ENCODE data around the gene CBX2.

Gene CBX2

DNA sequence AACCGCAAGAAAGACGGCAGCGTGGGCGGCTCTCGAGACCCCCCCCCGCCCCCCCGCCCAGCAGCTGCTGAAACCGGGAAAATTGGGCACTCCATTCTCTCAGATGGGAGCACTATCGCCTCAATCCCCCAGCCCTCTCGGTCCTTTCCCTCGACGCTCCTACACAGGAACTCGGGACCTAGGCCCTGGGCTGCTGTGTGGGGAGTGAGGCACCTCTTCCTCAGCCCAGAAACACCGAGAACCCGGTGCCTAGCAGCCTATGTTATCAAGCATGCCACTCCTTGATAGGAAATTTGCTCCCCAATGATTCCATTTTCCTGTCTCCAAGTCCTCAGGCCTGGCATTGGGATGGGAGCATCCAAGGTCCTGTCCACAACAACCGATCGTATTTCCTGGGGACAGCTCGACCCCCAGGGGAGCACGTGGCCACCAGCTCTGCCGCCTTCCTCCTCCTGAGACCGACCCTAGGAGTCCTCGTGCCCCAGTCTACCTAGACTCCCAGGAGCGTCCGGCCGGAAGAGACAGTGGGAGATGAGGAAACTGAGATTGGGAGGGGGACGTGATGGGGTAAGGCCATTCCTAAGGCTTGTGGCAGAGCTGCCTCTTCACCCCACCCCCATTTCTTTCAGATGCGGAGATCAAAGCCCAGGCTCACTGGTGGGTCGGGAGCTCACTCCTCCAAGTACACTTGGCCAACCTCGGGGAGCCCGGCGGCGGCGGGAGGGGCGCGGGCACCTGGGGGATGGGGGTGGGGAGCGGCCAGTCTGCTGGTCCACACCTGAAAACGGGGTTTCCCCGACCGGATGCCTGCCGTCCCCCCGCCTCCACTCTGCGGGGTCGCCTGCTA, 36.4 kb downstream of the CBX2 start:
- DNase-seq: peak; percentile 54

DNA sequence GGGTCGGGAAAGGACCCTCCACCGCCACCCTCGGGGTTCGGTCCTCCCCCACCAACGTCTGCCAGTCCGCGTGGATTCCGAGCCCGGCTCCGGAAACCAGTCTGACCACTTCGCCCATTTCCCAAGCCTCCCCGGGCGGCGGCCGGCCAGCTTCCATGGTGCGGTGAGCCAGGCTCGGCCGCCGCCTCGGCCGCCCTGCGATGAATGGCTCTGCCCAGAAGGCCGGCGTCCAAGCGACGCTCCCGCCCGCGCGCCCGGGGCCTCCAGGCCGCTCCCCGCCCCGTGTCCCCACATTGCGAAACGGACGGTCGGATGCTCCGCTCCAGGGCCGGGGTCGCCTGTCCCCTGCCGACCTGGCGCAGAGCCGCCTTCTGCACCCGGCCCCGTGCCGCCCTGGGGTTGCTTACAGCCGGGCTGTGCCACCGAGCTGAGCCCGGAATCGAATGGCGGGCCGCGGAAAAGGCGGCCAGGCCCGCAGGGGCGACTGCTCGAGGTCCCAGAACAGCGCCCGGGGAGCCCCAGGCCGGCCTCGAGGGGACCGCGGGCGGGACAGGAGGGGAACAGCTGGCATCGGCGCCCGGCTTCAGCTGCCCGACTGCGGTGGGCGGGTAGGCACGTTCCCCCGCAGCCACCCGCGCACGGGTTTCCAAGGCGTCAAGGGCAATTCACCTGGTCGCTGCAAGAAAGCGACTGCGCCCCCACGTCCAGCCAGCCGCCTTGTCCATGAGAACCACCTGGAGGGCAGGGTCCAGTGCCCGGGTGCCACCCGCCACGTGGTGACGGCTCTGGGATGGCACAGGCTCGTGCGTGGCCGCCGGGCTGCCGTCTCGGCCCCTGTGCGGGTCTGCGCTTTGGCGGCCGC, 37.3 kb downstream of the CBX2 start:
- peak; percentile 81 for DNase-seq

DNA sequence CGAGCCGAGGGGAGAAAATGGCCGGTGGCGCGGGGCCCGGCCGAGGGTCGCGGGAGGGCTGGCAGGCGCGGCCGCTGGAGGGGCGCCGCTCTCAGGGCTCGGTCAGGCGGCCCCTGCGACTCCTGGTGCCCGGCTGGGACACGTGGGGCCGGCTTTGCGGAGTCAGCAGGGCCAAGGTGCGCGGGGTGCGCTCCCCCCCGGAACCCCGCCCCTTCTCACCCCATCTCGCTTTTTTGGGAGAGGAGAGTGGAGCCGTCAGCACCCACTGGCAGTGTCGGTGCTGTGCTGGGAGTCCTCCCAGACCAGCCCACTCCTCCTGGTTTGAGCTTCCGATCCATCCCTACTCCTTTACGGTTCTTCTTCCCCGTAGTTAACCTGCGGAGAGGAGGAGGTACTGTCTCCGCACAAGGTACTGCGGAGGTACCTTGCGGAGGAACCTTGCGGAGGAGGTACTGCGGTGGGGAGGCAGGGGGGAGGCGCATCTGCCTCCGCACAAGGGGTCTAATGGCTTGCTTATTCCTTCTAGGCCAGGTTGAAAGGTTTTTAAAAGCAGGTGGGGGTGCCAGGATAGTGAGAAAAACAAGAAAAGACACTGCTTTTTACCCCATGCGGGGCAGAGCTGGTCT, 38.0 kb downstream of the CBX2 start:
- DNase-seq: peak; percentile 48

GRCh38 chr17:79818026-79818758, 40.2 kb downstream of the CBX2 start:
- DNase-seq: no peak

DNA sequence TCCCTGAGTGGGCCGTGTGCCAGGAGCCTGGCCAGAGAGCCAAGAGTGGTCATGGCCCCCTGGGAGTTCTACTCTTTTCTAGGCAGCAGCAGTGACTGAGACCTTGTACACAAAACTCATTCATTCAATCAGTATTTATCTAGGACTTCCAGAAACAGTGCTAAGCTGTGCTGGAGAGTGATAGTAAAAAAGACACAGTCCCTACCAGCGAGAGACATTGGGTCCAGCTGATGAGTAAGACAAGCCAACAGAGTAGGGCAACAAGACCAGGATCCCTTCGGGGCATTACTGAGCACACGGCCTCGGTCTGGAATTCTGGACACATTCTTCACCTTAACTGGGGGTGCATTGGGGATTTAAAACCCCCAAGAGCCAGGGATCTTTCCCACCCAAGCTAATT, 41.1 kb downstream of the CBX2 start:
- no peak for DNase-seq

GRCh38 chr17:79819534-79820276, 41.8 kb downstream of the CBX2 start:
- DNase-seq: no peak

- DNase-seq: no peak
Measured at GRCh38 chr17:79820959-79821330, 43.0 kb downstream of the CBX2 start.

- DNase-seq: no peak
Measured at GRCh38 chr17:79821331-79822095, 43.6 kb downstream of the CBX2 start.

- DNase-seq: no peak
Measured at GRCh38 chr17:79822583-79823124, 44.7 kb downstream of the CBX2 start.

DNA sequence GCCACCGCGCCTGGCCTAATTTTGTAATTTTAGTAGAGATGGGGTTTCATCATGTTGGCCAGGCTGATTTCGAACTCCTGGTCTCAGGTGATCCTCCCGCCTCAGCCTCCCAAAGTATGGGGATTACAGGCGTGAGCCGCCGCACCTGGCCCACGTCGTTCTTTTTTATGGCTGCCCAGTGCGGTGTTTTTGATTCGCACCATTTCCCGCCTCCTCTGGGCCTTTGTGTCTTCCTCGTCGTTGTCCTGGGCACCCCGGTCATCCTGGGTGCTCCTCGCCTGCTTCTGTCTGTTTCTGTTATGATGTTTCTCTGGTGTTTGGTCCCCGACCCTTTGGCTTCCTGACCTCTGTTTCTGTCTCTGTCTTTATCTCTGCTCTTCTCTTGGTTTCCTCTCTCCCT, 46.3 kb downstream of the CBX2 start:
- no peak for DNase-seq

- DNase-seq: no peak
Measured at GRCh38 chr17:79824893-79825579, 47.1 kb downstream of the CBX2 start.

DNA sequence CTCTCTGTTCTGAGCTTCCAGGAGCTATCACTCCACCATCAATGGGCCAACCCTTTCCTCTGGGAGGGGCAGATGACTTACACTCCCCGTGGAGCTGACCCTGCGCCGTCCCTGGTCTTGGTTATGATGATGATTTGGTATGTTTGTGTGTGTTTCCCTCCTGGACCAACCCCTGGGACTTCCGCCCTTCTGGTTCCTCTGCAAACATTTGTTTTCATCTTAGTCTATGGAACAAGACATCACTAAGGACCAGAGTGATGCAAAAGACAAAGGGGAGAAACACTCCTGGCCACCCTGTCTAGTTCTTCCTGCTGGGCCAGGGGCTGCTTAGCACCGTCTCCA, 47.6 kb downstream of the CBX2 start:
- DNase-seq: no peak

DNA sequence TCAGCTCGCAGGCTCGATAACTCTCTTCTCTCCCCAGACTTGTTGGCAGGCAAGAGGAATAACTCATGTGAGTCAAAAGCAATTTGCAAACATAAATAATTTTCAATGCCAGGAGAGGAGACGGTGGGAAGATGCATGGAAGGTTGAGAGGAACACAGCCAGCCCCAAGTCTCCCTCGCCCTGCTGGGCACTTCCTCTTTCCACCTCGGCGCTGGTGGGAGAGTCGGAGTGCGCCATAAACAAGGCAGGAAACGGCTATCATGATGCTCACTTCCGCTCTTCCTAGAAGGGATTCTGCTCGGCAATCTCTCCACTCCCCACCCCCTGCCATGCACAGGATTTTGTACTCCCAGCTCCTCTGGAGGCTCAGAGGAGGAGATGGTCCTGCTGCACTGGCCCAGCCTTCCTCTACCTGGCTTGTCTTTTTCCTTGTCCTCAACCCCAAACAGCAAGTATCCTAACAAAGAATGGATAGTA, 48.3 kb downstream of the CBX2 start:
- no peak for DNase-seq

DNA sequence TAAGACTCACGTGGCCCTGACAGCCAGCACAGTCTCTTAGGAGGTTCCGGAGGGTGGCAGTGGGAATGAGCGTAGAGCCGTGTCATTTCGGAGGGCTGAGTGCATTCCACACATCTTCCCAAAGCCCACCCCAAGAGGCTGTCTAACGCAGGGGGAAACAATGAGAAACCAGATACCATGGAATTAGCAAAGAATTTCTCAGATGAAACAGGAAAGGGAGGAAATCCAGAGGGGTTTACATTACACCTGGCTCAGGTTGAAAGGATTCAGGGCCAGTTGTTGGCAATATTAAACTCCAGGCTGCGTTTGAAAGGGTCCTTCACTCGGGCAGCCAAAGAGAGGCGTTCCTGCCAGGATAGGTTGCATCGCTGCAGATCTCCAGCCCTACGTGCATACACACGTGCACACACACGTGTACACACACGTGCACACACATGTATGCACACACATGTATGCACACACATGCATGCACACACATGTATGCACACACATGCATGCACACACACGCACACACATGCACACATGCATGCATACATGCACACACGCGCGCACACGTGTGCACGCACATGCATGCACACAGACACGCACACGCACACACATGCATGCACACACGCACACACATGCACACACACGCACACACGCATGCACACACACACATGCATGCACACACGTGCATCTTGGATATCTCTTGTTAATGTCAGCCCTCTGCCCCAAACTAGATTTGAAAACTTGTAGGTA, 49.1 kb downstream of the CBX2 start:
- no peak for DNase-seq

- DNase-seq: no peak
Measured at GRCh38 chr17:79829004-79829403, 51.1 kb downstream of the CBX2 start.

GRCh38 chr17:79829457-79829856, 51.5 kb downstream of the CBX2 start:
- DNase-seq: no peak

DNA sequence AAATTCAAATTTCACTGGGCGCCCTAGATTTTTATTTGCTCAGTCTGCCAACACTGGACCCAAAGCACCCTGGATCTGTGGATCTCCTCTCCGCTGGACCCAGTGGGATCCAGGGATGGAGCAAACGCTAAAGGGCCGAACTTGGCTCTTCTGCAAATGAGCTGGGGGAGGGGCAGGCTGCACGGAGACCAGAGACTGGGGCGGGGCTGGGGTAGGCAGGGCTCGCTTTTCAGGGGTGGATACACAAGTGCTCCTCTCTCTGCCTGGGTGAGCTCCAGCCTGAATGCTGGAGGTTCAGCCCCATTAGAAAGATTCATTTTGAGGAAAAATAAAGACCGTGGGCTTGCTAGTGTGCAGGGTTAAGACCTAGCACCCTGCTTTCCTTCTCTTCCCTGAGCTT, 52.4 kb downstream of the CBX2 start:
- DNase-seq: peak; percentile 55

GRCh38 chr17:79830763-79831264, 52.9 kb downstream of the CBX2 start:
- DNase-seq: peak; percentile 59

Data from islet precursor cell (in vitro differentiated cells).